ENCODE results near the gene BSN. TPM values are rescaled to one million over a fixed set of nuclear protein-coding genes. Genes with fewer than 3 reads are reported as not detected.

The BSN gene
- total RNA-seq, 4 donors from 2014 or later: 0.04 to 0.36 (median 0.14) TPM

GRCh38 chr3:49700014-49700413, 145.7 kb downstream of the BSN start:
- DNase-seq (ENCODE audit: low spot score in 2 of 2): no peak
- no peak overlapping the region for H3K4me3 ChIP-seq (ENCODE audit: low read depth, poor library complexity, severe bottlenecking)
- TF ChIP-seq CTCF (IDR thresholded peaks at IDR 0.05): no peak
- TF ChIP-seq POLR2A (IDR thresholded peaks at IDR 0.05): no peak
- intact Hi-C loops (cut with DNase I; ENCODE audit: low total_unique reads): loop anchor here (5.0 kb wide), 1 partner anchor 137 kb away; no protein-coding TSS in a partner anchor
- 78 to 79% methylated on average over 6 to 8 of the region's 8 CpGs for WGBS, 2 donors

GRCh38 chr3:49700453-49701128, 146.3 kb downstream of the BSN start:
- H3K4me3 ChIP-seq (ENCODE audit: low read depth, poor library complexity, severe bottlenecking): no peak overlapping the region
- no peak for DNase-seq (ENCODE audit: low spot score in 2 of 2)
- no peak for TF ChIP-seq CTCF (IDR thresholded peaks at IDR 0.05)
- 76 to 82% methylated on average over 13 of the region's 13 CpGs for WGBS, 2 donors
- intact Hi-C loops (cut with DNase I; ENCODE audit: low total_unique reads): loop anchor here (5.0 kb wide), 1 partner anchor 137 kb away; no protein-coding TSS in a partner anchor

GRCh38 chr3:49701388-49702077, 147.3 kb downstream of the BSN start:
- intact Hi-C loops (cut with DNase I; ENCODE audit: low total_unique reads): loop anchor here (5.0 kb wide), 1 partner anchor 136 kb away; no protein-coding TSS in a partner anchor
- TF ChIP-seq POLR2A (IDR thresholded peaks at IDR 0.05) (no peak), CTCF (IDR thresholded peaks at IDR 0.05) (no peak)
- DNase-seq (ENCODE audit: low spot score in 2 of 2): no peak
- 84 to 87% methylated on average over 21 of the region's 21 CpGs for WGBS, 2 donors
- H3K4me3 ChIP-seq (ENCODE audit: low read depth, poor library complexity, severe bottlenecking): no peak overlapping the region

- WGBS, 2 donors: 93 to 95% methylated on average over 10 to 11 of the region's 11 CpGs
- intact Hi-C loops (cut with DNase I; ENCODE audit: low total_unique reads): loop anchor here (5.0 kb wide), 1 partner anchor 135 kb away; no protein-coding TSS in a partner anchor
- DNase-seq (ENCODE audit: low spot score in 2 of 2): no peak
- TF ChIP-seq POLR2A (IDR thresholded peaks at IDR 0.05): no peak
- no peak for TF ChIP-seq CTCF (IDR thresholded peaks at IDR 0.05)
- H3K4me3 ChIP-seq (ENCODE audit: low read depth, poor library complexity, severe bottlenecking): no peak overlapping the region
Observed at GRCh38 chr3:49702672-49703071, 148.4 kb downstream of the BSN start.

- intact Hi-C loops (cut with DNase I; ENCODE audit: low total_unique reads): loop anchor here (5.0 kb wide), 1 partner anchor 134 kb away; no protein-coding TSS in a partner anchor
- WGBS, 2 donors: 41 to 42% methylated on average over 7 to 9 of the region's 14 CpGs
- H3K4me3 ChIP-seq (ENCODE audit: low read depth, poor library complexity, severe bottlenecking): no peak overlapping the region
- TF ChIP-seq CTCF (IDR thresholded peaks at IDR 0.05) (peak in 1 of 3 donors; percentile 43), POLR2A (IDR thresholded peaks at IDR 0.05) (no peak)
- DNase-seq (ENCODE audit: low spot score in 2 of 2): no peak
Observed at GRCh38 chr3:49703443-49703927, 149.2 kb downstream of the BSN start.
